Measurements from ENCODE around the gene AASDHPPT.

The AASDHPPT gene

DNA sequence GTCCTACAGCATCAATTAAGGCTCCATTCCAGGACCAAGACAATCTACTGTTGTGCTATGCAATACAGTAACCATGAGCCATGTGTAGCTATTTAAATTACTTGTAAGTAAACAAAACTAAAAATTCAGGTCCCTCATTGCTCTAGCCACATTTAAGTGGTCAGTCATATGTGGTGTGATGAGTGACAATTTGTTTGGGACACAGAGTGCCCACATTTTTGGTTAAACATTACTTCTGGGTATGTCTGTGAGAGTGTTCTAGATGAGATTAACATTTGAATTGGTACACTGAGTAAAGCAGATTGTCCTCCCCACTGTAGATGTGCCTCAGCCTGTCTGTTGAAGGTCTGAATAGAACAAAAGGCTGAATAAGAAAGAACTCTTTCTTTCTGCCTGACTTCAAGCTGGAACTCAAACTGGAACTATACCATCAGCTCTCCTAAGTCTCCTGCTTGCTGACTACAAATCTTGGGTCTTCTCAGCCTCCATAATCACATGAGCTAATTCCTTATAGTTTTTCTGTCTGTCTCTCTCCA, 16.1 kb upstream of the AASDHPPT start:
- no peak overlapping the region for H3K27ac ChIP-seq (ENCODE audit: low read depth, low read length)
- no peak overlapping the region for H3K9ac ChIP-seq (ENCODE audit: low read length)
- no peaks in the 10 kb centered on the region for H3K9me3 ChIP-seq (ENCODE audit: low read length)
- H3K27me3 ChIP-seq (ENCODE audit: control insufficient read depth in 1 of 2, insufficient read depth in 2 of 2, low read length in 2 of 2), result no peaks in the 10 kb centered on the region
- no peaks in the 10 kb centered on the region for H3K36me3 ChIP-seq (ENCODE audit: insufficient read depth, low read length)
- no peaks in the 10 kb centered on the region for H3K4me1 ChIP-seq (ENCODE audit: insufficient read depth, low read length)
- H3K4me3 ChIP-seq (ENCODE audit: low read depth in 1 of 2, low read length in 2 of 2), result no peak overlapping the region

- Histone ChIP-seq H3K27me3 (ENCODE audit: control insufficient read depth in 1 of 2, insufficient read depth in 2 of 2, low read length in 2 of 2) (no peaks in the 10 kb centered on the region), H3K9me3 (ENCODE audit: low read length) (no peaks in the 10 kb centered on the region), H3K4me1 (ENCODE audit: insufficient read depth, low read length) (no peaks in the 10 kb centered on the region), H3K9ac (ENCODE audit: low read length) (no peak overlapping the region), H3K27ac (ENCODE audit: low read depth, low read length) (no peak overlapping the region), H3K36me3 (ENCODE audit: insufficient read depth, low read length) (no peaks in the 10 kb centered on the region), H3K4me3 (ENCODE audit: low read depth in 1 of 2, low read length in 2 of 2) (no peak overlapping the region)
Measured at GRCh38 chr11:106061954-106062949, 15.2 kb upstream of the AASDHPPT start.

DNA sequence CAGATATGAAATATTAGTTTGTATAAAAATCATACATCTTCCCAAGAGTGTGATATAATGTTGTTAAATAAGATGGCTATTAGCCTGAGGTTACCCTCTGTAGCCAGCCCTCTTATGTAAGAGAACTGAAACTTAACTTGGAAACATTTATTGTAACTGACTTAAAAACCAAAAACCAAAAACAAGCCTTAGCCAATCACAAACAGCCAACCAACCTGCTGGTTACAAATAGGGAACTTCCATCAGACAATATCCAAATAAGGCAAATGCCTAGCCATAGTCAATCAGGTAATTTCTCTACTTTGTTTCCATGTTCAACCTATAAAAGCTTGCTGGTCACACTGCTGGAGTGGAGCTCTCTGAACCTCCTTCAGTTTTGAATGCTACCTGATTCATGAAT, 14.5 kb upstream of the AASDHPPT start:
- H3K4me3 ChIP-seq (ENCODE audit: low read depth in 1 of 2, low read length in 2 of 2), result no peak overlapping the region
- H3K27ac ChIP-seq (ENCODE audit: low read depth, low read length), result no peak overlapping the region
- no peak overlapping the region for H3K9ac ChIP-seq (ENCODE audit: low read length)
- H3K4me1 ChIP-seq (ENCODE audit: insufficient read depth, low read length), result no peaks in the 10 kb centered on the region
- H3K9me3 ChIP-seq (ENCODE audit: low read length), result no peaks in the 10 kb centered on the region
- H3K36me3 ChIP-seq (ENCODE audit: insufficient read depth, low read length), result no peaks in the 10 kb centered on the region
- no peaks in the 10 kb centered on the region for H3K27me3 ChIP-seq (ENCODE audit: control insufficient read depth in 1 of 2, insufficient read depth in 2 of 2, low read length in 2 of 2)

DNA sequence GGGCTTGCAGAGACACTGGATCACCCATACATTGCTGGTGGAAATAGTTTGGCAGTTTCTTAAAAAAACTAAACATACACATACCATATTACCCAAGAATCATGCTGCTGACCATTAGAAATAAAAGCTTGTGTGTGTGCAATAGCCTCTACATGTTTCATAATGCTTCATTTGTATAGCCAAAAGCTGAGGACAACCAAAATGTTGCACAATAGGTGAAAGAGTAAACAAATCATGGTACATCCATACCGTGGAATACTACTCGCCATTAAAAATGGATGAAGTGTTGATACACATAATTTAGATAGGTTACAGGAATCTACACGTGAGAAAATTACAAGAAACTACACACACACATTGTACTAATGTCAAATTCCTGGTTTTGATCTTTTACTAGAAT, 6.9 kb upstream of the AASDHPPT start:
- H3K9ac ChIP-seq (ENCODE audit: low read length), result no peak overlapping the region
- H3K27me3 ChIP-seq (ENCODE audit: control insufficient read depth in 1 of 2, insufficient read depth in 2 of 2, low read length in 2 of 2), result no peaks in the 10 kb centered on the region
- no peaks in the 10 kb centered on the region for H3K9me3 ChIP-seq (ENCODE audit: low read length)
- H3K27ac ChIP-seq (ENCODE audit: low read depth, low read length), result no peak overlapping the region
- no peak overlapping the region for H3K4me3 ChIP-seq (ENCODE audit: low read depth in 1 of 2, low read length in 2 of 2)
- H3K36me3 ChIP-seq (ENCODE audit: insufficient read depth, low read length), result no peaks in the 10 kb centered on the region
- peaks cover 4% of the 10 kb centered on the region for H3K4me1 ChIP-seq (ENCODE audit: insufficient read depth, low read length)

DNA sequence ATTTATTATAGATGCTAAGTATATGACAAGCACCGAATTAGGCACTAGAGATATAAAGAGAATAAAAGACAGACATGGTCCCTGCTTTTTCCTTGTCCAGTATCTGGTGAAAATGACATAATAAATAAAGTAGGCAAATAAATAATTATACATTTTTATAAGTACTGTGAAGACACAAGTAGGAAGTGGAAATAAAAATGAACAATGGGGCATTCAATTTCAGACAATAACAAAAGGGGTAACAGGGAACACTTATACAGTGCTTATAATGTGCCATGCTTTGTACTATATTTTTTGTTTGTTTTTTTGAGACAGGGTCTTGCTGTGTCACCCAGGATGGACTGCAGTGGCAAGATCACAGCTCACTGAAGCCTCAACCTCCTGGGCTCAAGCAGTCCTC, 4.7 kb upstream of the AASDHPPT start:
- Histone ChIP-seq H3K27me3 (ENCODE audit: control insufficient read depth in 1 of 2, insufficient read depth in 2 of 2, low read length in 2 of 2) (no peaks in the 10 kb centered on the region), H3K4me1 (ENCODE audit: insufficient read depth, low read length) (peaks cover 11% of the 10 kb centered on the region), H3K9me3 (ENCODE audit: low read length) (no peaks in the 10 kb centered on the region), H3K36me3 (ENCODE audit: insufficient read depth, low read length) (no peaks in the 10 kb centered on the region), H3K27ac (ENCODE audit: low read depth, low read length) (no peak overlapping the region), H3K9ac (ENCODE audit: low read length) (no peak overlapping the region), H3K4me3 (ENCODE audit: low read depth in 1 of 2, low read length in 2 of 2) (no peak overlapping the region)

DNA sequence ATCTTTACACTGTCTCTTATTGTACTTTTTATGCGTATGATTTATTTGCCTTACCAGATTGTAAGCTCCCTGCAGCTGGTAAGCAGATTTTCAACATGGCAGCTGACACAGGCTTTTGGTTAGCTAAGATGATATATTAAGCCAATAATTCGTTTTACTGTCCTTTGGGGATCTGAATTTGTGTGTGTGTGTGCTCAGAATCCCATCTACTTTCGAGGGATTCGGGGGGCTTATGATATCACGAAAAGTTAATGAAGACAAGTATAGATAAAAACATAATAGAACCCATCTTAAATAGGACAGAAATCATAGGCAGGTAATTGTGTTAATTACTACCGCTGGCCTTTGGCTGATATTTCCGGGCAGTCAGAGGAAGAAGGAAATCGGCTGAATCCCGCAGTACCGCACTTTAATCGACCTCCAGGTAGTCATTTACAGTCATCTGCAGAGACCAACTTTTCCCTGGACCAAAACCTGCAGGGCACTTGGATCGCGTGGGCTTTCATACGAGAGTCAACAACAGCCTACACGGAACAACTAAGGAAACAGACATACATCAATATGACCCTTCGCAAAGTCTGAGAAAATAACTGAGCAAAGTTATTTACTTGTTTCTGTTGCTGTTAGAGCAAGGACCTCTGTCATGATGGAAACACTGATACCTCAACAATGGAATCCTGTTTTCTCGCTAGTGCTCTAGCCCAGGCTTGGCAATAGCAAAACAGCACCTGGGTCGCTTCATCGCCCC, 1.1 kb upstream of the AASDHPPT start:
- H3K4me3 ChIP-seq (ENCODE audit: low read depth in 1 of 2, low read length in 2 of 2), result peak overlapping the region; percentile 66 to 94
- peak overlapping the region; percentile 86 for H3K9ac ChIP-seq (ENCODE audit: low read length)
- H3K9me3 ChIP-seq (ENCODE audit: low read length), result no peaks in the 10 kb centered on the region
- H3K36me3 ChIP-seq (ENCODE audit: insufficient read depth, low read length), result peaks cover 20% of the 10 kb centered on the region
- peak overlapping the region; percentile 83 for H3K27ac ChIP-seq (ENCODE audit: low read depth, low read length)
- H3K4me1 ChIP-seq (ENCODE audit: insufficient read depth, low read length), result peaks cover 36% of the 10 kb centered on the region
- H3K27me3 ChIP-seq (ENCODE audit: control insufficient read depth in 1 of 2, insufficient read depth in 2 of 2, low read length in 2 of 2), result no peaks in the 10 kb centered on the region

DNA sequence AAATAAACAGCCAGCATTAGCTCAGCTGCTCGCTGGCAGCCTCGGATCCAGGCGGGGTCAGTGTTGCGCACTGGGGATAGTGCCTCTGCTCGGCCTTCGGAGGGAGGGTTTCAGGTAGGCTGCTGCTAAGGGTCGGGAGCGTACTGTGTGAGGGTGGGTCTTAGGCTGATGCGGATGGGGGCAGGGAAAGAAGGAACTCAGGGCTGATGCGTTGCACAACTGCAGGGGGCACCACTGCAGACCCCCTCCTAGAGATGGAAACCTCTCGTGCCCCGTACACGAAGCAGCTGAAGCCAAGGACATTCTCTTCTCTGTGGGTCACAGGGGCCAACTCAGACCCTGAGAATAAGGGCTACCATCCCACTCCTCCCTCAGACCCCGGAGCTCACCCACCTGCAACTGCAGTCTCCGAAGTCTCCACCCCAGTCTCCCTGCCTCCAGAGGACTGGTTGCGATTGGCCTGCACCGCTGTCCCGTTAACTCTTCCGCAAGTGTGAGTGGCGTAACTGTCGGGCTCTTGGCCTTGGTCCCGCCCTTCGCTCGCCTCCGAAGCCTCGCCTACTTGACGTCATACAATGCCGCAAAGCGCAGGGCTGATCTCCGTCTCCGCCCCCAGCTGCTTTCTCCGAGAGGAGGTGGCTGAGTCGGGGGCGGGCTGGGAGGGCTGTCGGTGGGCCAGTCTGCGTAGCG, 398 bp upstream of the AASDHPPT start, which contains the start of gene KBTBD3:
TSS of gene KBTBD3 (minus strand) at position 429 of the 690 bp plus-strand sequence. CDS start 18,250 bp downstream, outside the sequence.
- Histone ChIP-seq H3K36me3 (ENCODE audit: insufficient read depth, low read length) (peaks cover 21% of the 10 kb centered on the region), H3K9ac (ENCODE audit: low read length) (peak within 1 kb of the TSS; percentile 86), H3K4me3 (ENCODE audit: low read depth in 1 of 2, low read length in 2 of 2) (peak within 1 kb of the TSS; percentile 82 to 94), H3K27ac (ENCODE audit: low read depth, low read length) (peak within 1 kb of the TSS; percentile 85), H3K9me3 (ENCODE audit: low read length) (no peaks in the 10 kb centered on the region), H3K4me1 (ENCODE audit: insufficient read depth, low read length) (peaks cover 39% of the 10 kb centered on the region), H3K27me3 (ENCODE audit: control insufficient read depth in 1 of 2, insufficient read depth in 2 of 2, low read length in 2 of 2) (no peaks in the 10 kb centered on the region)

DNA sequence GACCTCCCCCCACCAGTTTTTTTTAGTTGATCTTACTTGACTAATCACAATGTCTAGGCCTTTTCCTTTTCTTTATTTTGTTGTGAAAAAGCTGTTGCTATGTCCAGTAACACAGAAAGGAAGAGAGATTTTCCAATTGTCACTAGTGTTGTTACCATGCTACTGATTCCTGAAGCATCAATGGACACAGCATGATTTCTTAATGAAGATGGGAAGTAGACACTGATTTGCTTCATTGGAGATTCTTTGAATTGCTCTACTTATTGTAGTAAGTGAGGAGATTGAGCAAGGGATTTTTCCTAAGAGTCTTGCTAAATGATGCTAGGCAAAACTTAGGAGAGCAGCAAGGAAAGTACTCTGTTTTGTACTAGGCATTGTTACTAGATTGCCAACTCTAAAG, 4.6 kb downstream of the AASDHPPT start:
- Histone ChIP-seq H3K9ac (ENCODE audit: low read length) (no peak overlapping the region), H3K4me3 (ENCODE audit: low read depth in 1 of 2, low read length in 2 of 2) (no peak overlapping the region), H3K36me3 (ENCODE audit: insufficient read depth, low read length) (peaks cover 27% of the 10 kb centered on the region), H3K27ac (ENCODE audit: low read depth, low read length) (no peak overlapping the region), H3K4me1 (ENCODE audit: insufficient read depth, low read length) (peaks cover 41% of the 10 kb centered on the region), H3K27me3 (ENCODE audit: control insufficient read depth in 1 of 2, insufficient read depth in 2 of 2, low read length in 2 of 2) (no peaks in the 10 kb centered on the region), H3K9me3 (ENCODE audit: low read length) (no peaks in the 10 kb centered on the region)

- Histone ChIP-seq H3K9ac (ENCODE audit: low read length) (no peak overlapping the region), H3K4me3 (ENCODE audit: low read depth in 1 of 2, low read length in 2 of 2) (no peak overlapping the region), H3K9me3 (ENCODE audit: low read length) (no peaks in the 10 kb centered on the region), H3K4me1 (ENCODE audit: insufficient read depth, low read length) (peaks cover 28% of the 10 kb centered on the region), H3K36me3 (ENCODE audit: insufficient read depth, low read length) (peaks cover 9% of the 10 kb centered on the region), H3K27ac (ENCODE audit: low read depth, low read length) (no peak overlapping the region), H3K27me3 (ENCODE audit: control insufficient read depth in 1 of 2, insufficient read depth in 2 of 2, low read length in 2 of 2) (no peaks in the 10 kb centered on the region)
Measured at GRCh38 chr11:106086135-106086534, 8.7 kb downstream of the AASDHPPT start.

GRCh38 chr11:106086850-106087249, 9.4 kb downstream of the AASDHPPT start:
- Histone ChIP-seq H3K4me3 (ENCODE audit: low read depth in 1 of 2, low read length in 2 of 2) (no peak overlapping the region), H3K9me3 (ENCODE audit: low read length) (no peaks in the 10 kb centered on the region), H3K36me3 (ENCODE audit: insufficient read depth, low read length) (peaks cover 12% of the 10 kb centered on the region), H3K9ac (ENCODE audit: low read length) (no peak overlapping the region), H3K27me3 (ENCODE audit: control insufficient read depth in 1 of 2, insufficient read depth in 2 of 2, low read length in 2 of 2) (no peaks in the 10 kb centered on the region), H3K4me1 (ENCODE audit: insufficient read depth, low read length) (peaks cover 26% of the 10 kb centered on the region), H3K27ac (ENCODE audit: low read depth, low read length) (no peak overlapping the region)
